ENCODE measurements around the gene QRFPR. TPM values are rescaled to one million over a fixed set of nuclear protein-coding genes. Genes with fewer than 3 reads are reported as not detected.

Gene QRFPR
- total and polyA plus RNA-seq, 10 of the 15 experiments (the other 5 are each of a cell fraction or from before 2014, with no cell fraction given), result not detected

DNA sequence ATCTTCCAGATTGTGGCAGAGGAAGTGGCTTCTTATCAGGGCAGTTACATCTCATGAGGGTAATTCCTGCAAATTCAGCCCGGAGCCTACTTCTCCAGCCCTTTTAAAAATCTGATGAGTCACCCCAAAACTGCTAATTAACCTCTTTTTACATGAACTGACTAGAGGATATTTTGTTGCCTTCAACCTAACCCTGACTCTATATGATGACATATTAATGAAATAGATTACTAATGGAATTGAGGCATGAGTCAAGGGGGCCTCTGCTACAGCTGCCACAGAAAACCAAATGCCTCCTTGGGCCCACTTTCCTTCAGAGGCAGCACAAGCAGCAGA lies 72.5 kb downstream of the QRFPR start:
- FAIRE-seq, result no peak
- CTCF ChIA-PET, result interaction anchor here (0.7 to 3.5 kb wide), 24 partner anchors 9 to 588 kb away, joined by 3 to 89 read pairs (median 4); no protein-coding TSS in a partner anchor
- H3K4me2 ChIP-seq (ENCODE audit: control insufficient read depth, insufficient read depth), result no peak overlapping the region

More for the DNA sequence above, 72.5 kb downstream of the QRFPR start:
- H4K20me1 ChIP-seq (ENCODE audit: control insufficient read depth, insufficient read depth), result no peaks in the 10 kb centered on the region
- no peaks in the 10 kb centered on the region for H3K36me3 ChIP-seq (ENCODE audit: control insufficient read depth in 2 of 2, insufficient read depth in 2 of 2, low read length in 1 of 2)
- WGBS (ENCODE audit: insufficient coverage, insufficient replicate concordance, low lambda C conversion rate, missing lambda C conversion rate), result 0% methylated on average over 1 of the region's 1 CpG
- ChIA-PET SMC1A (ENCODE audit: uncharacterized antibody, unreplicated experiment) (interaction anchor here (0.5 to 2.5 kb wide), 17 partner anchors 9 to 1154 kb away, joined by 3 to 59 read pairs (median 4); no protein-coding TSS in a partner anchor), RAD21 (ENCODE audit: unreplicated experiment) (interaction anchor here (1.1 to 2.4 kb wide), 3 partner anchors 31 to 120 kb away, joined by 3 to 19 read pairs (median 3); no protein-coding TSS in a partner anchor), POLR2A (interaction anchor here (1.1 kb wide), 1 partner anchor 108 kb away, joined by 3 read pairs; no protein-coding TSS in a partner anchor)
- DNase-seq (ENCODE audit: low read depth, low spot score), result no peak
- in situ Hi-C loops (cut with MboI) (loop anchor here (5.0 to 25.0 kb wide), 2 partner anchors 116 to 1146 kb away; no protein-coding TSS in a partner anchor), intact Hi-C loops (cut with micrococcal nuclease; ENCODE audit: unreplicated experiment) (loop anchor here (5.0 to 10.0 kb wide), 2 partner anchors 453 to 1151 kb away; no protein-coding TSS in a partner anchor)
- no peaks in the 10 kb centered on the region for H3K79me2 ChIP-seq (ENCODE audit: control insufficient read depth, insufficient read depth, low read length)
- H3K4me3 ChIP-seq, result no peak overlapping the region
- no peak for ATAC-seq
- no peak overlapping the region for H2AFZ ChIP-seq (ENCODE audit: control insufficient read depth, low read depth, low read length)
- H3K9me3 ChIP-seq (replicated peaks; ENCODE audit: control insufficient read depth, insufficient read depth, low read length), result no peaks in the 10 kb centered on the region
- BruUV-seq (replicated peaks), result no TSS peak
- no peak overlapping the region for H3K27ac ChIP-seq (ENCODE audit: control insufficient read depth, insufficient read depth)
- H3K9ac ChIP-seq (ENCODE audit: control insufficient read depth, insufficient read depth, low read length), result no peak overlapping the region
- peaks cover 8% of the 10 kb centered on the region for H3K4me1 ChIP-seq (ENCODE audit: control insufficient read depth, insufficient read depth, low read length)
- no peaks in the 10 kb centered on the region; a peak in 1 of 4 replicates for H3K27me3 ChIP-seq (replicated peaks in 1 of 2; ENCODE audit: control insufficient read depth in 2 of 2, insufficient read depth in 2 of 2, low read length in 1 of 2)
- TF ChIP-seq RB1 (IDR thresholded peaks at IDR 0.05; ENCODE audit: borderline replicate concordance) (no peak), PAX5 (IDR thresholded peaks at IDR 0.05; ENCODE audit: borderline replicate concordance, low read depth, low read length) (no peak), CREB1 (IDR thresholded peaks at IDR 0.05; ENCODE audit: low read depth) (no peak), ZNF24 (IDR thresholded peaks at IDR 0.05) (no peak), ESRRA (IDR thresholded peaks at IDR 0.05; ENCODE audit: low read length) (no peak), SIX5 (IDR thresholded peaks at IDR 0.05; ENCODE audit: low read depth, low read length, severe bottlenecking) (no peak), NBN (IDR thresholded peaks at IDR 0.05) (no peak), EZH2 (IDR thresholded peaks at IDR 0.05; ENCODE audit: borderline replicate concordance, control insufficient read depth, low read depth, low read length) (no peak)
- TF ChIP-seq, protein P1, sequence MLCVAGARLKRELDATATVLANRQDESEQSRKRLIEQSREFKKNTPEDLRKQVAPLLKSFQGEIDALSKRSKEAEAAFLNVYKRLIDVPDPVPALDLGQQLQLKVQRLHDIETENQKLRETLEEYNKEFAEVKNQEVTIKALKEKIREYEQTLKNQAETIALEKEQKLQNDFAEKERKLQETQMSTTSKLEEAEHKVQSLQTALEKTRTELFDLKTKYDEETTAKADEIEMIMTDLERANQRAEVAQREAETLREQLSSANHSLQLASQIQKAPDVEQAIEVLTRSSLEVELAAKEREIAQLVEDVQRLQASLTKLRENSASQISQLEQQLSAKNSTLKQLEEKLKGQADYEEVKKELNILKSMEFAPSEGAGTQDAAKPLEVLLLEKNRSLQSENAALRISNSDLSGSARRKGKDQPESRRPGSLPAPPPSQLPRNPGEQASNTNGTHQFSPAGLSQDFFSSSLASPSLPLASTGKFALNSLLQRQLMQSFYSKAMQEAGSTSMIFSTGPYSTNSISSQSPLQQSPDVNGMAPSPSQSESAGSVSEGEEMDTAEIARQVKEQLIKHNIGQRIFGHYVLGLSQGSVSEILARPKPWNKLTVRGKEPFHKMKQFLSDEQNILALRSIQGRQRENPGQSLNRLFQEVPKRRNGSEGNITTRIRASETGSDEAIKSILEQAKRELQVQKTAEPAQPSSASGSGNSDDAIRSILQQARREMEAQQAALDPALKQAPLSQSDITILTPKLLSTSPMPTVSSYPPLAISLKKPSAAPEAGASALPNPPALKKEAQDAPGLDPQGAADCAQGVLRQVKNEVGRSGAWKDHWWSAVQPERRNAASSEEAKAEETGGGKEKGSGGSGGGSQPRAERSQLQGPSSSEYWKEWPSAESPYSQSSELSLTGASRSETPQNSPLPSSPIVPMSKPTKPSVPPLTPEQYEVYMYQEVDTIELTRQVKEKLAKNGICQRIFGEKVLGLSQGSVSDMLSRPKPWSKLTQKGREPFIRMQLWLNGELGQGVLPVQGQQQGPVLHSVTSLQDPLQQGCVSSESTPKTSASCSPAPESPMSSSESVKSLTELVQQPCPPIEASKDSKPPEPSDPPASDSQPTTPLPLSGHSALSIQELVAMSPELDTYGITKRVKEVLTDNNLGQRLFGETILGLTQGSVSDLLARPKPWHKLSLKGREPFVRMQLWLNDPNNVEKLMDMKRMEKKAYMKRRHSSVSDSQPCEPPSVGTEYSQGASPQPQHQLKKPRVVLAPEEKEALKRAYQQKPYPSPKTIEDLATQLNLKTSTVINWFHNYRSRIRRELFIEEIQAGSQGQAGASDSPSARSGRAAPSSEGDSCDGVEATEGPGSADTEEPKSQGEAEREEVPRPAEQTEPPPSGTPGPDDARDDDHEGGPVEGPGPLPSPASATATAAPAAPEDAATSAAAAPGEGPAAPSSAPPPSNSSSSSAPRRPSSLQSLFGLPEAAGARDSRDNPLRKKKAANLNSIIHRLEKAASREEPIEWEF (IDR thresholded peaks at IDR 0.05; ENCODE audit: insufficient replicate concordance, low read depth, low read length), result no peak
- TF ChIP-seq, protein P2, sequence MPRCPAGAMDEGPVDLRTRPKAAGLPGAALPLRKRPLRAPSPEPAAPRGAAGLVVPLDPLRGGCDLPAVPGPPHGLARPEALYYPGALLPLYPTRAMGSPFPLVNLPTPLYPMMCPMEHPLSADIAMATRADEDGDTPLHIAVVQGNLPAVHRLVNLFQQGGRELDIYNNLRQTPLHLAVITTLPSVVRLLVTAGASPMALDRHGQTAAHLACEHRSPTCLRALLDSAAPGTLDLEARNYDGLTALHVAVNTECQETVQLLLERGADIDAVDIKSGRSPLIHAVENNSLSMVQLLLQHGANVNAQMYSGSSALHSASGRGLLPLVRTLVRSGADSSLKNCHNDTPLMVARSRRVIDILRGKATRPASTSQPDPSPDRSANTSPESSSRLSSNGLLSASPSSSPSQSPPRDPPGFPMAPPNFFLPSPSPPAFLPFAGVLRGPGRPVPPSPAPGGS (IDR thresholded peaks at IDR 0.05; ENCODE audit: borderline replicate concordance, insufficient read depth, low read depth, low read length, poor library complexity, severe bottlenecking), result no peak
- TF ChIP-seq, protein P3, sequence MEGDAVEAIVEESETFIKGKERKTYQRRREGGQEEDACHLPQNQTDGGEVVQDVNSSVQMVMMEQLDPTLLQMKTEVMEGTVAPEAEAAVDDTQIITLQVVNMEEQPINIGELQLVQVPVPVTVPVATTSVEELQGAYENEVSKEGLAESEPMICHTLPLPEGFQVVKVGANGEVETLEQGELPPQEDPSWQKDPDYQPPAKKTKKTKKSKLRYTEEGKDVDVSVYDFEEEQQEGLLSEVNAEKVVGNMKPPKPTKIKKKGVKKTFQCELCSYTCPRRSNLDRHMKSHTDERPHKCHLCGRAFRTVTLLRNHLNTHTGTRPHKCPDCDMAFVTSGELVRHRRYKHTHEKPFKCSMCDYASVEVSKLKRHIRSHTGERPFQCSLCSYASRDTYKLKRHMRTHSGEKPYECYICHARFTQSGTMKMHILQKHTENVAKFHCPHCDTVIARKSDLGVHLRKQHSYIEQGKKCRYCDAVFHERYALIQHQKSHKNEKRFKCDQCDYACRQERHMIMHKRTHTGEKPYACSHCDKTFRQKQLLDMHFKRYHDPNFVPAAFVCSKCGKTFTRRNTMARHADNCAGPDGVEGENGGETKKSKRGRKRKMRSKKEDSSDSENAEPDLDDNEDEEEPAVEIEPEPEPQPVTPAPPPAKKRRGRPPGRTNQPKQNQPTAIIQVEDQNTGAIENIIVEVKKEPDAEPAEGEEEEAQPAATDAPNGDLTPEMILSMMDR (IDR thresholded peaks at IDR 0.05 in 2 of 3, conservative IDR thresholded peaks at IDR 0.05 in 1 of 3; ENCODE audit: control insufficient read depth in 2 of 3, extremely low read depth in 1 of 3, insufficient read depth in 1 of 3, low read depth in 3 of 3, low read length in 3 of 3), result no peak

Measured in GM12878 (cell line).